HG03025 (cell line): ENCODE results near the gene LKAAEAR1.

Experiments used
- ATAC-seq: cut with Tn5 transposase; IDR thresholded peaks from one replicate; pipeline ENCODE4 v1.9.1; 2021; ENCODE audit warnings: mild to moderate bottlenecking, moderate library complexity; ENCODE audit not compliant: unreplicated experiment, low FRiP score

The LKAAEAR1 gene

GRCh38 chr20:64041040-64041780 is 43.0 kb downstream of the LKAAEAR1 start:
- ATAC-seq: no peak

- ATAC-seq: no peak
These were observed 43.8 kb downstream of the LKAAEAR1 start for GRCh38 chr20:64040231-64041039.

- ATAC-seq: no peak
These were observed 44.7 kb downstream of the LKAAEAR1 start for GRCh38 chr20:64039293-64040160.

- no peak for ATAC-seq
These were observed 45.5 kb downstream of the LKAAEAR1 start for GRCh38 chr20:64038565-64039292.

GRCh38 chr20:64038224-64038564 is 46.0 kb downstream of the LKAAEAR1 start:
- no peak for ATAC-seq

- no peak for ATAC-seq
These were observed 46.5 kb downstream of the LKAAEAR1 start for GRCh38 chr20:64037498-64038213.

- ATAC-seq: no peak
These were observed 47.0 kb downstream of the LKAAEAR1 start for GRCh38 chr20:64037199-64037497.

GRCh38 chr20:64036346-64037198 is 47.6 kb downstream of the LKAAEAR1 start:
- no peak for ATAC-seq

GRCh38 chr20:64035933-64036345 is 48.3 kb downstream of the LKAAEAR1 start, which contains the start of gene C20orf204:
TSS of gene C20orf204 (plus strand) at chr20:64036182. CDS start at chr20:64036324, 142 bp downstream.
- no peak for ATAC-seq

- no peak for ATAC-seq
These were observed 48.9 kb downstream of the LKAAEAR1 start for GRCh38 chr20:64035066-64035932.

- no peak for ATAC-seq
These were observed 50.2 kb downstream of the LKAAEAR1 start for GRCh38 chr20:64033981-64034493.
